K562 (cell line): ENCODE results near the gene LDLRAD3. TPM values are rescaled to one million over a fixed set of nuclear protein-coding genes. Genes with fewer than 3 reads are reported as not detected.

Experiments
- ATAC-seq: fragments of 200-7000 bp; cut with Tn5 transposase; 3 replicates; pipeline ENCODE4 v1.9.1; 2020; ENCODE audit warnings: moderate library complexity
- BruUV-seq: library from RNA; stranded (reverse); fragments of 400-500 nt; replicated peaks from 2 replicates; lab custom pipeline; 2021; lab: Mats Ljungman, UMichigan
- CTCF ChIA-PET: fragments of 300-600 bp; formaldehyde crosslinking; extraction: SDS; loops from one replicate; lab custom pipeline; 2021; ENCODE audit warnings: low intra/inter-chr PET ratio; lab: Yijun Ruan, JAX
- POLR2A ChIA-PET: fragments of 300-600, 350-650 bp; sonication (Branson Sonifier 250); formaldehyde crosslinking; extraction: SDS; loops from one replicate; lab custom pipeline; 2021; ENCODE audit warnings: antibody characterized with exemption, inconsistent platforms; lab: Yijun Ruan, JAX
- DNase-seq, 4 experiments: peaks; one replicate each; pipeline versions ENCODE4 v3.0.0 to v3.0.0-alpha.2; 2011 to 2018; ENCODE audit warnings: low spot score in 3 of 4, mixed read lengths in 3 of 4; ENCODE audit errors: extremely low read depth in 1 of 4
- FAIRE-seq: peaks from 2 replicates; lab custom pipeline; 2011; peaks lifted over from hg19 to GRCh38; lab: Jason Lieb, UNC
- H2AFZ ChIP-seq: 2 replicates; pipeline ENCODE4 v1.6.0; 2011; ENCODE audit warnings: low read depth, low read length, control low read depth, inconsistent platforms
- H3K27ac ChIP-seq: fragments of 200-600 bp; 3 replicates; pipeline ENCODE4 v1.8.0; 2011; ENCODE audit warnings: low read depth, mild to moderate bottlenecking, control low read depth, inconsistent platforms, low read length, moderate library complexity, mixed read lengths; ENCODE audit errors: extremely low read depth
- H3K27me3 ChIP-seq, 2 experiments: fragments of 300-600 bp in 1 of 2; 2 replicates in 1 of 2; 3 replicates in 1 of 2; pipeline versions ENCODE4 v1.6.0 to v1.8.0; 2011; ENCODE audit warnings: inconsistent platforms in 2 of 2, low read length in 2 of 2, mild to moderate bottlenecking in 1 of 2, mixed read lengths in 1 of 2, moderate library complexity in 1 of 2; ENCODE audit not compliant: control insufficient read depth in 2 of 2, insufficient read depth in 2 of 2
- H3K36me3 ChIP-seq: fragments of 300-600 bp; 3 replicates; pipeline ENCODE4 v1.8.0; 2011; ENCODE audit warnings: mild to moderate bottlenecking, low read length, inconsistent platforms; ENCODE audit not compliant: control insufficient read depth, insufficient read depth
- H3K4me1 ChIP-seq, 2 experiments: fragments of 200-600 bp in 1 of 2; replicated peaks in 1 of 2; 2 replicates in 1 of 2; 3 replicates in 1 of 2; pipeline versions ENCODE4 v1.5.1 to v1.8.0; 2011; ENCODE audit warnings: inconsistent platforms in 2 of 2, low read length in 2 of 2, mild to moderate bottlenecking in 1 of 2, mixed read lengths in 1 of 2, moderate library complexity in 1 of 2; ENCODE audit not compliant: control insufficient read depth in 2 of 2, insufficient read depth in 2 of 2
- H3K4me2 ChIP-seq: 2 replicates; pipeline ENCODE4 v1.6.1; 2011; ENCODE audit warnings: low read length, control low read depth, inconsistent platforms, mixed read lengths; ENCODE audit not compliant: insufficient read depth
- H3K4me3 ChIP-seq: fragments of 200-600 bp; sonication (generic), shearing (Covaris generic); 2 replicates; pipeline ENCODE4 v1.5.1; 2016; ENCODE audit warnings: control low read depth, inconsistent platforms
- H3K79me2 ChIP-seq: fragments of 200-600 bp; 3 replicates; pipeline ENCODE4 v1.8.0; 2011; ENCODE audit warnings: low read length, inconsistent platforms; ENCODE audit not compliant: control insufficient read depth, insufficient read depth
- H3K9ac ChIP-seq, 2 experiments: 2 replicates each; pipeline versions ENCODE4 v1.6.0 to v1.6.1; 2011; ENCODE audit warnings: low read depth in 2 of 2, low read length in 2 of 2, control low read depth in 1 of 2, inconsistent platforms in 1 of 2, mild to moderate bottlenecking in 1 of 2, mixed read lengths in 1 of 2; ENCODE audit not compliant: insufficient read depth in 1 of 2
- H3K9me1 ChIP-seq: one replicate; pipeline ENCODE4 v1.6.0; 2011; ENCODE audit warnings: inconsistent platforms, mild to moderate bottlenecking, low read length, moderate library complexity; ENCODE audit not compliant: control insufficient read depth, insufficient read depth
- H3K9me3 ChIP-seq: replicated peaks from 2 replicates; pipeline ENCODE4 v1.5.1; 2011; ENCODE audit warnings: low read depth, low read length, inconsistent platforms; ENCODE audit not compliant: control insufficient read depth, insufficient read depth
- H4K20me1 ChIP-seq: replicated peaks from 2 replicates; pipeline ENCODE4 v1.6.1; 2011; ENCODE audit warnings: low read length, inconsistent platforms, mixed read lengths; ENCODE audit not compliant: control insufficient read depth, insufficient read depth
- CTCF ChIP-seq, 3 experiments: IDR thresholded peaks in 2 of 3; conservative IDR thresholded peaks in 1 of 3; 2 replicates each; pipeline ENCODE4 v1.5.1; 2011 to 2012; ENCODE audit warnings: low read length in 3 of 3, mild to moderate bottlenecking in 3 of 3, control low read depth in 2 of 3, improper control_type of control experiment in 1 of 3, inconsistent platforms in 1 of 3, low read depth in 1 of 3, mixed read lengths in 1 of 3, moderate library complexity in 1 of 3; ENCODE audit not compliant: insufficient read depth in 2 of 3
- EP300 ChIP-seq: IDR thresholded peaks from 2 replicates; pipeline ENCODE4 v1.6.1; 2012; ENCODE audit warnings: low read length, improper control_type of control experiment
- FOSL1 ChIP-seq: fragments of 200-800 bp; sonication (Bioruptor generic); conservative IDR thresholded peaks from 2 replicates; pipeline ENCODE4 v1.6.1; 2016; ENCODE audit warnings: missing genetic modification characterization, missing compliant biosample characterization
- GATA2 ChIP-seq: sonication (generic); formaldehyde crosslinking; IDR thresholded peaks from 2 replicates; pipeline ENCODE4 v1.4.0; 2020; ENCODE audit warnings: mild to moderate bottlenecking, missing genetic modification reagents
- JUND ChIP-seq, 2 experiments: IDR thresholded peaks; 2 replicates in 1 of 2; 3 replicates in 1 of 2; pipeline ENCODE4 v1.6.1; 2011; ENCODE audit warnings: borderline replicate concordance in 2 of 2, low read depth in 2 of 2, low read length in 2 of 2, improper control_type of control experiment in 1 of 2, missing biosample characterization in 1 of 2, missing genetic modification characterization in 1 of 2, missing genetic modification reagents in 1 of 2
- RAD21 ChIP-seq, 2 experiments: fragments of 250-450 bp in 1 of 2; fragments of 450-650 bp in 1 of 2; sonication (Bioruptor Pico) in 1 of 2; formaldehyde crosslinking in 1 of 2; IDR thresholded peaks in 1 of 2; conservative IDR thresholded peaks in 1 of 2; 2 replicates each; pipeline versions ENCODE4 v1.4.0 to v1.8.0; 2020 to 2022; ENCODE audit warnings: mild to moderate bottlenecking in 2 of 2, moderate library complexity in 1 of 2
- SAFB2 ChIP-seq: fragments of 200-400 bp; formaldehyde crosslinking; IDR thresholded peaks from 2 replicates; pipeline ENCODE4 v1.6.1; 2018; ENCODE audit warnings: borderline replicate concordance, low read length, low read depth, moderate library complexity; ENCODE audit not compliant: severe bottlenecking
- XRCC5 ChIP-seq: fragments of 200-400 bp; formaldehyde crosslinking; IDR thresholded peaks from 2 replicates; pipeline ENCODE4 v1.6.1; 2017; ENCODE audit warnings: low read depth, mild to moderate bottlenecking, low read length
- ZBTB8A ChIP-seq: fragments of 450-650 bp; IDR thresholded peaks from 2 replicates; pipeline ENCODE4 v1.6.1; 2018; ENCODE audit warnings: mild to moderate bottlenecking, moderate library complexity; ENCODE audit not compliant: partially characterized antibody
- ZNF384 ChIP-seq: IDR thresholded peaks from 2 replicates; pipeline ENCODE4 v1.6.1; 2012; ENCODE audit warnings: low read depth, low read length, improper control_type of control experiment
- ZNF639 ChIP-seq, 2 experiments: fragments of 200-800 bp in 1 of 2; sonication (Bioruptor generic) in 1 of 2; sonication (generic) in 1 of 2; formaldehyde crosslinking in 1 of 2; IDR thresholded peaks in 1 of 2; conservative IDR thresholded peaks in 1 of 2; 2 replicates each; pipeline versions ENCODE4 v1.5.0 to v1.6.1; 2016 to 2020; ENCODE audit warnings: missing compliant biosample characterization in 1 of 2, missing genetic modification characterization in 1 of 2, missing genetic modification reagents in 1 of 2
- WGBS: fragments of 100-300 bp; shearing (Covaris generic); methylation state at CpG from one replicate; pipeline ENCODE4 v1.1.6; 2016; ENCODE audit warnings: low coverage, mixed read lengths; ENCODE audit not compliant: insufficient coverage; ENCODE audit errors: missing lambda C conversion rate; 5-methylcytosine and 5-hydroxymethylcytosine counted together
- in situ Hi-C: fragments of 300-500 bp; cut with MboI; formaldehyde crosslinking; loops from 4 replicates; pipeline ENCODE4 v1.15.0; 2018; ENCODE audit warnings: inconsistent platforms, mixed read lengths
- intact Hi-C: fragments of 100-400 bp; cut with micrococcal nuclease; formaldehyde crosslinking; loops from 2 replicates; pipeline ENCODE4 v1.14.2; 2022
- polyA plus RNA-seq, 8 experiments: library from polyadenylated mRNA; depleted of rRNA in 4 of 8; stranded (reverse) in 5 of 8; unstranded in 3 of 8; fragments of >200 nt; fragmentation: Nextera tagmentation in 2 of 8; fragmentation: Illumina TruSeq in 1 of 8; extraction: Ambion mirVana in 2 of 8; extraction: Trizol in 1 of 8; gene quantifications; 2 replicates each; pipeline versions ENCODE4 v1.2.1 to v1.2.3, GENCODE V29; 2011 to 2014; ENCODE audit warnings: inconsistent platforms in 1 of 8, missing spikeins in 1 of 8
- total RNA-seq, 7 experiments: library from RNA; depleted of rRNA in 6 of 7; stranded (reverse); fragments of >200 nt in 6 of 7; fragmentation: Illumina TruSeq in 2 of 7; extraction: Trizol in 2 of 7; gene quantifications; 2 replicates each; pipeline versions ENCODE4 v1.2.1 to v1.2.3, GENCODE V29; 2011 to 2021; ENCODE audit warnings: low replicate concordance in 1 of 7

LDLRAD3 gene
- total and polyA plus RNA-seq, 9 of the 15 experiments (the other 6 are each of a cell fraction or from before 2014, with no cell fraction given) = 0.73 to 7.2 (median 3.5) TPM

- peak; percentile 13; the same call in 1 of the 2 replicates for TF ChIP-seq EP300
- no peak for TF ChIP-seq SAFB2
- no peak for TF ChIP-seq ZNF639 (CRISPR knock-in tag; conservative IDR thresholded peaks at IDR 0.05 in 1 of 2, IDR thresholded peaks at IDR 0.05 in 1 of 2)
- no peak for TF ChIP-seq ZBTB8A
Measured at GRCh38 chr11:36033936-36034335, 90.1 kb downstream of the LDLRAD3 start (continued).

- 38% methylated on average over 11 of the region's 11 CpGs for WGBS
- Histone ChIP-seq H4K20me1 (no peaks in the 10 kb centered on the region; the same call in 1 of the 2 replicates), H3K9me1 (no peaks in the 10 kb centered on the region), H2AFZ (no peak overlapping the region), H3K4me2 (no peak overlapping the region), H3K9me3 (no peaks in the 10 kb centered on the region), H3K27me3 (peaks cover 0 to 6% of the 10 kb centered on the region in 2 experiments; a peak in 1 of 5 replicates), H3K27ac (no peak overlapping the region), H3K79me2 (no peaks in the 10 kb centered on the region), H3K4me1 (no peaks in the 10 kb centered on the region; a peak in 2 of 5 replicates), H3K4me3 (no peak overlapping the region), H3K36me3 (no peaks in the 10 kb centered on the region; the same call in 2 of the 3 replicates), H3K9ac (no peak overlapping the region)
- intact Hi-C loops (loop anchor here (5.0 kb wide), 1 partner anchor 417 kb away; the partner anchor contains the start of gene FJX1), in situ Hi-C loops (loop anchor here (5.0 to 10.0 kb wide), 2 partner anchors 103 to 230 kb away; no protein-coding TSS in a partner anchor)
- BruUV-seq = no TSS peak
- POLR2A ChIA-PET = no interaction called here
- CTCF ChIA-PET = interaction anchor here (0.6 to 0.7 kb wide), 2 partner anchors 34 to 98 kb away, joined by 3 to 4 read pairs; no protein-coding TSS in a partner anchor
- peak; percentile 37 for FAIRE-seq
- ATAC-seq = no peak
- no peak for DNase-seq
- 0 out of 2 replicates have a peak, but pooled peaks have one; percentile 25 for TF ChIP-seq JUND (IDR thresholded peaks at IDR 0.05; ENCODE audit: borderline replicate concordance, low read depth, low read length)
- 0 out of 3 replicates have a peak, but pooled peaks have one; percentile 27 for TF ChIP-seq JUND (tag; IDR thresholded peaks at IDR 0.05; ENCODE audit: borderline replicate concordance, low read depth, low read length)
- TF ChIP-seq CTCF (IDR thresholded peaks at IDR 0.05 in 2 of 3, conservative IDR thresholded peaks at IDR 0.05 in 1 of 3; ENCODE audit: insufficient read depth in 2 of 3, low read depth in 1 of 3, low read length in 3 of 3) = peak in 1 of 3 experiments; percentile 27; a peak in 1 of 6 replicates
- TF ChIP-seq GATA2 (CRISPR knock-in tag) = peak; percentile 12; the same call in 1 of the 2 replicates
- peak; percentile 22 to 39 for TF ChIP-seq RAD21 (CRISPR knock-in tag; conservative IDR thresholded peaks at IDR 0.05 in 1 of 2, IDR thresholded peaks at IDR 0.05 in 1 of 2)
- TF ChIP-seq FOSL1 (tag) = peak; percentile 63
- peak; percentile 65 for TF ChIP-seq ZNF384
- TF ChIP-seq XRCC5 = no peak
Measured at GRCh38 chr11:36034551-36035331, 90.9 kb downstream of the LDLRAD3 start.
